ENCODE data around the gene DLAT. TPM values are rescaled to one million over a fixed set of nuclear protein-coding genes. Genes with fewer than 3 reads are reported as not detected.

The DLAT gene
- total RNA-seq, 1 experiment from 2014 or later: 68.1 TPM

- no peak for TF ChIP-seq YY1 (IDR thresholded peaks at IDR 0.05; ENCODE audit: extremely low read depth, insufficient replicate concordance, low read depth, low read length)
Observed at GRCh38 chr11:112017538-112017937, 7.7 kb upstream of the DLAT start (continued).

GRCh38 chr11:112019066-112019465, 6.1 kb upstream of the DLAT start:
- ATAC-seq (no peak), DNase-seq (ENCODE audit: low read depth, low spot score) (no peak)
- Histone ChIP-seq H3K27me3 (ENCODE audit: insufficient read depth, low read length) (no peaks in the 10 kb centered on the region), H3K9me3 (ENCODE audit: control insufficient read depth in 1 of 2, insufficient read depth in 1 of 2, low read depth in 1 of 2, low read length in 2 of 2) (no peaks in the 10 kb centered on the region), H2AFZ (ENCODE audit: low read depth, low read length, poor library complexity, severe bottlenecking) (no peak overlapping the region), H4K20me1 (ENCODE audit: insufficient read depth) (no peaks in the 10 kb centered on the region), H3K4me1 (ENCODE audit: control insufficient read depth in 1 of 2, insufficient read depth in 2 of 2, low read length in 2 of 2) (peaks cover 2 to 3% of the 10 kb centered on the region in 2 experiments; a peak in 3 of 4 replicates), H3K9me2 (ENCODE audit: insufficient read depth) (no peaks in the 10 kb centered on the region), H3K9ac (ENCODE audit: low read length) (no peak overlapping the region), H3K4me3 (replicated peaks in 1 of 2; ENCODE audit: low read depth in 1 of 2, low read length in 2 of 2) (no peak overlapping the region), H3K36me3 (ENCODE audit: control insufficient read depth in 1 of 2, insufficient read depth in 2 of 2, low read length in 2 of 2) (peaks cover 0 to 8% of the 10 kb centered on the region in 2 experiments; a peak in 2 of 4 replicates), H3K79me2 (ENCODE audit: insufficient read depth, low read length) (no peaks in the 10 kb centered on the region), H3K27ac (ENCODE audit: low read depth, low read length) (no peak overlapping the region), H3K4me2 (ENCODE audit: low read length) (no peak overlapping the region)
- no TSS peak for BruUV-seq (replicated peaks)
- RAD21 ChIA-PET (ENCODE audit: low non-redundant PET in 1 of 2, low total read pairs in 2 of 2, uncharacterized antibody in 2 of 2, unreplicated experiment in 2 of 2): no interaction called here
- POLR2A ChIA-PET: no interaction called here
- CTCF ChIA-PET: no interaction called here
- intact Hi-C loops (cut with micrococcal nuclease): no loop called here
- TF ChIP-seq ATF3 (IDR thresholded peaks at IDR 0.05) (no peak), CBX3 (IDR thresholded peaks at IDR 0.05; ENCODE audit: low read depth) (no peak), POLR2AphosphoS5 (IDR thresholded peaks at IDR 0.05; ENCODE audit: low read depth, low read length) (no peak), TCF7L2 (IDR thresholded peaks at IDR 0.05; ENCODE audit: borderline replicate concordance, extremely low read depth, insufficient read depth, insufficient read length) (no peak), SRF (IDR thresholded peaks at IDR 0.05; ENCODE audit: low read depth) (no peak), CTCF (IDR thresholded peaks at IDR 0.05 in 2 of 3, conservative IDR thresholded peaks at IDR 0.05 in 1 of 3; ENCODE audit: borderline replicate concordance in 1 of 3, insufficient read depth in 1 of 3, low read depth in 2 of 3, low read length in 2 of 3) (no peak)

Data from HCT116 (cell line).